Neural progenitor cell (in vitro differentiated cells): Measurements from ENCODE around the gene LMBR1. TPM values are rescaled to one million over a fixed set of nuclear protein-coding genes. Genes with fewer than 3 reads are reported as not detected.

Source experiments
- DNase-seq: peaks from one replicate; pipeline ENCODE4 v3.0.0-alpha.2; 2016; ENCODE audit warnings: low spot score
- H2AFZ ChIP-seq: fragments of 200-600 bp; sonication (generic); replicated peaks from 2 replicates; pipeline ENCODE4 v1.6.1; 2016; ENCODE audit warnings: antibody characterized with exemption
- H3F3A ChIP-seq: fragments of 200-600 bp; sonication (generic); 2 replicates; pipeline ENCODE4 v1.6.1; 2016; ENCODE audit warnings: antibody characterized with exemption, low read depth
- H3K27ac ChIP-seq: fragments of 200-600 bp; sonication (generic); 2 replicates; pipeline ENCODE4 v1.5.1; 2016; ENCODE audit warnings: mild to moderate bottlenecking
- H3K27me3 ChIP-seq: fragments of 200-600 bp; sonication (generic); 2 replicates; pipeline ENCODE4 v1.6.1; 2016; ENCODE audit warnings: mild to moderate bottlenecking, moderate library complexity
- H3K36me3 ChIP-seq: fragments of 200-600 bp; sonication (generic); 2 replicates; pipeline ENCODE4 v1.5.1; 2016
- H3K4me1 ChIP-seq: fragments of 200-600 bp; sonication (generic); 2 replicates; pipeline ENCODE4 v1.6.1; 2016; ENCODE audit warnings: mixed run types
- H3K4me2 ChIP-seq: fragments of 200-600 bp; sonication (generic); 2 replicates; pipeline ENCODE4 v1.6.1; 2016
- H3K4me3 ChIP-seq: fragments of 200-600 bp; sonication (generic); 2 replicates; pipeline ENCODE4 v1.5.1; 2016
- H3K79me2 ChIP-seq: fragments of 200-600 bp; sonication (generic); 2 replicates; pipeline ENCODE4 v1.6.1; 2016; ENCODE audit warnings: low read depth
- H3K9ac ChIP-seq: fragments of 200-600 bp; sonication (generic); 2 replicates; pipeline ENCODE4 v1.6.1; 2016
- H3K9me3 ChIP-seq: fragments of 200-600 bp; sonication (generic); 2 replicates; pipeline ENCODE4 v1.5.1; 2016; ENCODE audit warnings: low read depth
- H4K20me1 ChIP-seq: fragments of 200-600 bp; sonication (generic); 2 replicates; pipeline ENCODE4 v1.6.1; 2016; ENCODE audit warnings: low read depth
- H3K27ac Mint-ChIP-seq: 3 replicates; pipeline ENCODE4 v1.8.0; 2021; ENCODE audit warnings: mixed read lengths
- H3K27me3 Mint-ChIP-seq: 2 replicates; pipeline ENCODE4 v1.8.0; 2022; ENCODE audit warnings: low read depth, mild to moderate bottlenecking, inconsistent platforms, moderate library complexity, mixed read lengths; ENCODE audit not compliant: insufficient read depth
- H3K36me3 Mint-ChIP-seq: 3 replicates; pipeline ENCODE4 v1.8.0; 2021; ENCODE audit warnings: mixed read lengths
- H3K4me1 Mint-ChIP-seq: 3 replicates; pipeline ENCODE4 v1.8.0; 2021; ENCODE audit warnings: mixed read lengths
- H3K4me3 Mint-ChIP-seq: 3 replicates; pipeline ENCODE4 v1.8.0; 2021; ENCODE audit warnings: mild to moderate bottlenecking, moderate library complexity, mixed read lengths
- H3K9me3 Mint-ChIP-seq: 3 replicates; pipeline ENCODE4 v1.8.0; 2020; ENCODE audit warnings: mixed read lengths
- CTCF ChIP-seq: fragments of 200-600 bp; sonication (generic); IDR thresholded peaks from 2 replicates; pipeline ENCODE4 v1.5.1; 2017; ENCODE audit warnings: antibody characterized with exemption, mild to moderate bottlenecking
- EZH2 ChIP-seq: fragments of 200-600 bp; sonication (generic); IDR thresholded peaks from 2 replicates; pipeline ENCODE4 v1.6.1; 2017; ENCODE audit warnings: antibody characterized with exemption, mild to moderate bottlenecking, moderate library complexity
- EZH2phosphoT487 ChIP-seq: fragments of 200-600 bp; sonication (generic); IDR thresholded peaks from 2 replicates; pipeline ENCODE4 v1.6.1; 2017; ENCODE audit warnings: antibody characterized with exemption
- total RNA-seq: library from RNA; depleted of rRNA; stranded (reverse); fragments of >200 nt; gene quantifications from 2 replicates; pipeline ENCODE4 v1.2.3, GENCODE V29; 2015; ENCODE audit warnings: low replicate concordance

LMBR1 gene
- total RNA-seq, 1 donor from 2014 or later = 58.1 TPM

GRCh38 chr7:156823435-156823834 lies 69.5 kb downstream of the LMBR1 start:
- Mint-ChIP-seq H3K9me3 (no peaks in the 10 kb centered on the region), H3K27me3 (no peaks in the 10 kb centered on the region), H3K36me3 (peaks cover 3% of the 10 kb centered on the region), H3K4me1 (no peaks in the 10 kb centered on the region), H3K4me3 (no peak overlapping the region), H3K27ac (no peak overlapping the region)
- Histone ChIP-seq H3K79me2 (no peaks in the 10 kb centered on the region), H3K9me3 (no peaks in the 10 kb centered on the region), H3F3A (peaks cover 13% of the 10 kb centered on the region), H3K4me2 (no peak overlapping the region), H3K36me3 (no peaks in the 10 kb centered on the region), H3K4me1 (no peaks in the 10 kb centered on the region), H3K4me3 (no peak overlapping the region), H3K27ac (no peak overlapping the region), H3K27me3 (no peaks in the 10 kb centered on the region), H2AFZ (no peak overlapping the region), H3K9ac (no peak overlapping the region), H4K20me1 (no peaks in the 10 kb centered on the region)
- no peak for TF ChIP-seq EZH2phosphoT487
- no peak for TF ChIP-seq EZH2
- TF ChIP-seq CTCF = no peak
- DNase-seq = no peak

DNA sequence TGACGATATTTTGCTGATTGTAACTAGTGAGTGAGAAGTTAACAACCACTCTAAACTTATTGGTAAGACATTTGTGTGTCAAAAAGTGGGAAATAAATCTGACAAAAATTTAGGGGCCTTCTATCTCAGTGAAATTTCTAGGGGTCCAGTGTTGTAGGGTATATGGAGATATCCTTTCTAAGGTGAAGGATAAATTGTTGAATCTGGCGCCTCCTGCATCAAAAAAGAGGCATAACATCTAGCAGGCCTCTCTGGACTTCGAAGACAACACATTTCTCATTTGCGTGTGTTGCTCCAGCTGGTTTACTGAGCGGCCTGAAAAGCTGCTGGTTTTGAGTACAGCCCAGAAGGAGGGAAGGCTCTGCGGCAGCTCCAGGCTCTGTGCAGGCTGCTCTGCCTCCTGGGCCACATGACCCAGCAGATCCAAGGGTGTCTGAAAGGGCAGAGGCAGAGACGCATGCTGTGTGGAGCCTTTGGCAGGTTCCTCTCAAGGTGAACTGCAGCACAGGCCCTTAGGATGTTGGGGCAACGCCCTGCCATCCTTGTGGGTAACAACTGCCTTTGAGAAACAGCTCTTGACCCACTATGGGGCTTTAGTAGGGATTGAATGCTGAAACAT lies 72.4 kb downstream of the LMBR1 start:
- Mint-ChIP-seq H3K36me3 (peaks cover 3% of the 10 kb centered on the region), H3K9me3 (no peaks in the 10 kb centered on the region), H3K27me3 (no peaks in the 10 kb centered on the region), H3K4me3 (no peak overlapping the region), H3K4me1 (no peaks in the 10 kb centered on the region), H3K27ac (no peak overlapping the region)
- H3K27me3 ChIP-seq = no peaks in the 10 kb centered on the region
- H3K27ac ChIP-seq = no peak overlapping the region
- H3K36me3 ChIP-seq = no peaks in the 10 kb centered on the region
- TF ChIP-seq EZH2 (no peak), EZH2phosphoT487 (no peak), CTCF (peak; percentile 56)
- H3K79me2 ChIP-seq = no peaks in the 10 kb centered on the region
- H3K4me3 ChIP-seq = no peak overlapping the region
- H3K9ac ChIP-seq = no peak overlapping the region
- H3K4me2 ChIP-seq = no peak overlapping the region
- peaks cover 9% of the 10 kb centered on the region for H3F3A ChIP-seq
- H2AFZ ChIP-seq = no peak overlapping the region
- no peaks in the 10 kb centered on the region for H3K9me3 ChIP-seq
- no peaks in the 10 kb centered on the region for H3K4me1 ChIP-seq
- no peaks in the 10 kb centered on the region for H4K20me1 ChIP-seq
- DNase-seq = peak; percentile 15

- H3K27ac Mint-ChIP-seq = no peak overlapping the region
These were observed 73.2 kb downstream of the LMBR1 start for GRCh38 chr7:156819733-156820295.

More at GRCh38 chr7:156819733-156820295, 73.2 kb downstream of the LMBR1 start:
- H4K20me1 ChIP-seq = no peaks in the 10 kb centered on the region
- H3K27me3 ChIP-seq = no peaks in the 10 kb centered on the region
- no peak overlapping the region for H3K4me3 ChIP-seq
- no peaks in the 10 kb centered on the region for H3K9me3 Mint-ChIP-seq
- no peaks in the 10 kb centered on the region for H3K4me1 ChIP-seq
- H3K4me1 Mint-ChIP-seq = no peaks in the 10 kb centered on the region
- H3K27ac ChIP-seq = no peak overlapping the region
- TF ChIP-seq EZH2 = no peak
- TF ChIP-seq EZH2phosphoT487 = no peak
- no peak for TF ChIP-seq CTCF
- no peak overlapping the region for H3K4me2 ChIP-seq
- peak; percentile 23 for DNase-seq
- peaks cover 9% of the 10 kb centered on the region for H3F3A ChIP-seq
- H3K36me3 Mint-ChIP-seq = peaks cover 3% of the 10 kb centered on the region
- H3K9me3 ChIP-seq = no peaks in the 10 kb centered on the region
- H3K4me3 Mint-ChIP-seq = no peak overlapping the region
- no peaks in the 10 kb centered on the region for H3K79me2 ChIP-seq
- no peaks in the 10 kb centered on the region for H3K27me3 Mint-ChIP-seq
- no peak overlapping the region for H3K9ac ChIP-seq
- H3K36me3 ChIP-seq = no peaks in the 10 kb centered on the region
- H2AFZ ChIP-seq = no peak overlapping the region
